Karpas-422 (cell line): ENCODE measurements around the gene AK5. TPM values are rescaled to one million over a fixed set of nuclear protein-coding genes. Genes with fewer than 3 reads are reported as not detected.

Experiments used
- DNase-seq: peaks from one replicate; pipeline ENCODE4 v3.0.0-alpha.2; 2015
- H2AFZ ChIP-seq: fragments of 200-600 bp; sonication (generic); 2 replicates; pipeline ENCODE4 v1.6.1; 2014; ENCODE audit warnings: antibody characterized with exemption, low read length, mixed read lengths
- H3K27ac ChIP-seq: fragments of 200-600 bp; sonication (generic); 2 replicates; pipeline ENCODE4 v1.5.1; 2014; ENCODE audit warnings: mild to moderate bottlenecking, low read length, moderate library complexity
- H3K27me3 ChIP-seq: fragments of 200-600 bp; sonication (generic); 2 replicates; pipeline ENCODE4 v1.6.1; 2014; ENCODE audit warnings: low read length, mixed read lengths
- H3K36me3 ChIP-seq: fragments of 200-600 bp; sonication (generic); 2 replicates; pipeline ENCODE4 v1.6.1; 2014; ENCODE audit warnings: low read length, mixed read lengths; ENCODE audit not compliant: insufficient read depth
- H3K4me1 ChIP-seq: fragments of 200-600 bp; sonication (generic); 2 replicates; pipeline ENCODE4 v1.6.1; 2014; ENCODE audit warnings: mild to moderate bottlenecking, low read length, mixed read lengths
- H3K4me2 ChIP-seq: fragments of 200-600 bp; sonication (generic); 2 replicates; pipeline ENCODE4 v1.6.1; 2014; ENCODE audit warnings: low read length, low read depth, mild to moderate bottlenecking; ENCODE audit not compliant: poor library complexity, severe bottlenecking
- H3K4me3 ChIP-seq: fragments of 200-600 bp; sonication (generic); 2 replicates; pipeline ENCODE4 v1.5.1; 2014; ENCODE audit warnings: mild to moderate bottlenecking, antibody characterized with exemption, low read length, mixed read lengths
- H3K79me2 ChIP-seq: fragments of 200-600 bp; sonication (generic); 2 replicates; pipeline ENCODE4 v1.6.1; 2014; ENCODE audit warnings: mild to moderate bottlenecking, low read length, mixed read lengths
- H3K9ac ChIP-seq: fragments of 200-600 bp; sonication (generic); 2 replicates; pipeline ENCODE4 v1.6.0; 2014; ENCODE audit warnings: low read length
- H3K9me2 ChIP-seq: fragments of 200-600 bp; sonication (generic), shearing (Covaris generic); replicated peaks from 2 replicates; pipeline ENCODE4 v1.6.0; 2014; ENCODE audit warnings: mild to moderate bottlenecking, low read length, moderate library complexity; ENCODE audit not compliant: insufficient read depth
- H3K9me3 ChIP-seq: fragments of 300-700, 200-600 bp; sonication (generic); 2 replicates; pipeline ENCODE4 v1.6.1; 2014; ENCODE audit warnings: low read length, mixed read lengths
- H4K20me1 ChIP-seq: fragments of 200-600 bp; sonication (generic); 2 replicates; pipeline ENCODE4 v1.6.1; 2014; ENCODE audit warnings: mild to moderate bottlenecking, antibody characterized with exemption, low read length, low read depth; ENCODE audit not compliant: insufficient read depth
- total RNA-seq: library from RNA; depleted of rRNA; stranded (reverse); fragments of >200 nt; shearing (Covaris generic); gene quantifications from 2 replicates; pipeline ENCODE4 v1.2.3, GENCODE V29; 2014; ENCODE audit warnings: low replicate concordance

AK5 gene
- total RNA-seq, 1 experiment from 2014 or later, result not detected

- Histone ChIP-seq H3K4me3 (no peak overlapping the region), H3K79me2 (no peaks in the 10 kb centered on the region), H3K27ac (no peak overlapping the region), H3K4me1 (peaks cover 5% of the 10 kb centered on the region), H3K36me3 (no peaks in the 10 kb centered on the region), H3K4me2 (no peak overlapping the region), H4K20me1 (no peaks in the 10 kb centered on the region), H2AFZ (no peak overlapping the region), H3K9ac (no peak overlapping the region), H3K9me3 (no peaks in the 10 kb centered on the region), H3K9me2 (no peaks in the 10 kb centered on the region), H3K27me3 (no peaks in the 10 kb centered on the region)
- DNase-seq, result no peak
Observed at GRCh38 chr1:77489910-77490309, 208.1 kb downstream of the AK5 start.

- Histone ChIP-seq H3K27me3 (0 out of 2 replicates have a peak, but pooled peaks cover 4% of the 10 kb centered on the region), H3K27ac (no peak overlapping the region), H3K4me2 (no peak overlapping the region), H3K9ac (no peak overlapping the region), H4K20me1 (no peaks in the 10 kb centered on the region), H3K79me2 (no peaks in the 10 kb centered on the region), H3K36me3 (no peaks in the 10 kb centered on the region), H3K9me2 (no peaks in the 10 kb centered on the region), H3K4me1 (peaks cover 4% of the 10 kb centered on the region), H3K4me3 (no peak overlapping the region), H3K9me3 (no peaks in the 10 kb centered on the region), H2AFZ (no peak overlapping the region)
- DNase-seq, result no peak
Observed at GRCh38 chr1:77494026-77494425, 212.2 kb downstream of the AK5 start.

DNA sequence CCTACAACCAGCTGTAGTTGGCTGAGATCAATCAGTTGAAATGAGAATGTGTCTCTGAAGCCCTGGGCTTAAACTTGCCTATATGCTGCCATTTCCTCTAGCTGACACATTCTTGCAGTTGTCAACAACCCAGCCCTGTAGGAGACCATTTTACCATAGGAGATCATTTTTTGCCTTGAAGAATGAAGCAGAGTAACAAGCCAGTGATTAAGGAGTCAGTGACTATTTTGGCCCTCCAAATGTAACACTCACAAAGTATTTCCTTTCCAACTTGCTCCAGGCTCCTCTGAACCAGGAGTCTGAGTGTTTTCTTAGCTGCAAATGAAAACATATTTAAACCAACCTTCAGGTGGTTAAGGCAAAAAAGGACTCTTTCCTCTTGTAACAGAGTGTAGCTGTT lies 217.1 kb downstream of the AK5 start:
- H3K9me2 ChIP-seq, result no peaks in the 10 kb centered on the region
- 0 out of 2 replicates have a peak, but pooled peaks cover 4% of the 10 kb centered on the region for H3K27me3 ChIP-seq
- H3K9me3 ChIP-seq, result no peaks in the 10 kb centered on the region
- H3K4me2 ChIP-seq, result no peak overlapping the region
- H3K36me3 ChIP-seq, result no peaks in the 10 kb centered on the region
- no peak overlapping the region for H3K9ac ChIP-seq
- H4K20me1 ChIP-seq, result no peaks in the 10 kb centered on the region
- H2AFZ ChIP-seq, result no peak overlapping the region
- H3K4me3 ChIP-seq, result no peak overlapping the region
- DNase-seq, result no peak
- H3K27ac ChIP-seq, result no peak overlapping the region
- no peaks in the 10 kb centered on the region for H3K4me1 ChIP-seq
- no peaks in the 10 kb centered on the region for H3K79me2 ChIP-seq

DNA sequence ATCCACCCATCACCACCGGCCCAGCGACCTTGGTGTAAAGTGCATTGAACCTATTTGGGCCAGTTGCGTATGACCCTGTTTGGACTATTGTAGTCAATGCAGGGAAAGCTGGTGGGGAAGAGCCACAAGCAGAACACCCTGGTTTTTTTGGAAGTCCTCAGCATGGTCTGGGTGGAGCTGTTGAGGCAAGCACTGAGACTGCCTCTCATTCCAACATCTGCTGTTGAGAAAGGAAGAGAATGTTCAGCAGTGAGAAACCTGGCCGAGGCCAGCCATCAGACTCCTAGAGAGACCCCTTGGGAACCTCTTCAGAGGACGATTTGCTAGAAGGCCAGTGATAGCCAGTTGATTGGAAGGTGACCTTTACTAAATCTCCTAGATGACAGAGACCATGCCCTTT lies 217.6 kb downstream of the AK5 start:
- Histone ChIP-seq H3K27ac (no peak overlapping the region), H3K36me3 (no peaks in the 10 kb centered on the region), H2AFZ (no peak overlapping the region), H3K4me2 (no peak overlapping the region), H3K79me2 (no peaks in the 10 kb centered on the region), H3K9ac (no peak overlapping the region), H3K4me1 (no peaks in the 10 kb centered on the region), H3K9me3 (no peaks in the 10 kb centered on the region), H3K27me3 (0 out of 2 replicates have a peak, but pooled peaks cover 4% of the 10 kb centered on the region), H3K4me3 (no peak overlapping the region), H4K20me1 (no peaks in the 10 kb centered on the region), H3K9me2 (no peaks in the 10 kb centered on the region)
- DNase-seq, result no peak

DNA sequence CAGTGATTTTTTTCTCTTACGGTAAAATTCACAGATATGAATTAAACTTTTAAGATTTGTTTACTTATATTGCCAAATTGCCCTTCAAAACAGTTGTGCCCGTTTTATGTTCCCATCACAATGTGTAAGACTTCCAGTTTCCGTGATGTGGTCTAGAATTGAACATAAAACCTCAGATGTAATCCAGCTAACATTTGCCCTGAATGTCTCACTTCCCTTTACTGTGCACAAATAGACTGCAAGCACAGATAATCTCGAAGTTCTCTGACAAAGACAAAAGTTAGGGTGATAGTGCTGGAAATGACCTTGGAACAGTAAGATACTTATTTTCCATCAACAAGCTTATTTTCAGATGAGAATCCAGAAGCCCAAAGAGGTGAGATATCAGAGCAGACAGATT lies 223.2 kb downstream of the AK5 start:
- Histone ChIP-seq H3K9me3 (no peaks in the 10 kb centered on the region), H3K9me2 (no peaks in the 10 kb centered on the region), H3K4me1 (no peaks in the 10 kb centered on the region), H3K4me3 (no peak overlapping the region), H4K20me1 (no peaks in the 10 kb centered on the region), H3K4me2 (no peak overlapping the region), H2AFZ (no peak overlapping the region), H3K9ac (no peak overlapping the region), H3K27me3 (no peaks in the 10 kb centered on the region), H3K79me2 (no peaks in the 10 kb centered on the region), H3K27ac (no peak overlapping the region), H3K36me3 (no peaks in the 10 kb centered on the region)
- DNase-seq, result no peak

DNA sequence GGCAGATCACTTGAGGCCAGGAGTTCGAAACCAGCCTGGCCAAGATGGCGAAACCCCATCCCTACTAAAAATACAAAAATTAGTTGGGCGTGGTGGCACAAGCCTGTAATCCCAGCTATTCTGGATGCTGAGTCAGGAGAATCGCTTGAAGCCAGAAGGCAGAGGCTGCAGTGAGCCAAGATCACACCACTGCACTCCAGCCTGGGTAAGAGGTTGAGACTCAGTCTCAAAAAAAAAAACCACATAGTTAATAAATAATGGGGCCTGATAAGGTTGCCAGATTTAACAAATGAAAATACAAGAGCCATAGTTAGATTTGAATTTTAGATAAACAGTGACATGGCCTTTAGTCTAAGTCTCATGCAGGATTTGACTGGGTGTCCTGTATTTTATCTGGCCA lies 225.0 kb downstream of the AK5 start:
- no peak overlapping the region for H3K4me3 ChIP-seq
- H3K9ac ChIP-seq, result no peak overlapping the region
- H3K9me3 ChIP-seq, result no peaks in the 10 kb centered on the region
- no peak overlapping the region for H3K27ac ChIP-seq
- H3K79me2 ChIP-seq, result no peaks in the 10 kb centered on the region
- DNase-seq, result no peak
- no peaks in the 10 kb centered on the region for H3K9me2 ChIP-seq
- H3K27me3 ChIP-seq, result no peaks in the 10 kb centered on the region
- no peak overlapping the region for H2AFZ ChIP-seq
- H4K20me1 ChIP-seq, result no peaks in the 10 kb centered on the region
- no peak overlapping the region for H3K4me2 ChIP-seq
- peaks cover 6% of the 10 kb centered on the region for H3K4me1 ChIP-seq
- no peaks in the 10 kb centered on the region for H3K36me3 ChIP-seq

GRCh38 chr1:77509051-77509492 lies 227.3 kb downstream of the AK5 start:
- no peaks in the 10 kb centered on the region for H3K9me2 ChIP-seq
- H3K27me3 ChIP-seq, result no peaks in the 10 kb centered on the region
- H3K36me3 ChIP-seq, result no peaks in the 10 kb centered on the region
- H3K4me3 ChIP-seq, result no peak overlapping the region
- no peaks in the 10 kb centered on the region for H4K20me1 ChIP-seq
- H3K79me2 ChIP-seq, result no peaks in the 10 kb centered on the region
- no peak overlapping the region for H3K9ac ChIP-seq
- no peak overlapping the region for H3K4me2 ChIP-seq
- H3K4me1 ChIP-seq, result peaks cover 12% of the 10 kb centered on the region
- H2AFZ ChIP-seq, result no peak overlapping the region
- DNase-seq, result no peak
- H3K27ac ChIP-seq, result no peak overlapping the region
- no peaks in the 10 kb centered on the region for H3K9me3 ChIP-seq

DNA sequence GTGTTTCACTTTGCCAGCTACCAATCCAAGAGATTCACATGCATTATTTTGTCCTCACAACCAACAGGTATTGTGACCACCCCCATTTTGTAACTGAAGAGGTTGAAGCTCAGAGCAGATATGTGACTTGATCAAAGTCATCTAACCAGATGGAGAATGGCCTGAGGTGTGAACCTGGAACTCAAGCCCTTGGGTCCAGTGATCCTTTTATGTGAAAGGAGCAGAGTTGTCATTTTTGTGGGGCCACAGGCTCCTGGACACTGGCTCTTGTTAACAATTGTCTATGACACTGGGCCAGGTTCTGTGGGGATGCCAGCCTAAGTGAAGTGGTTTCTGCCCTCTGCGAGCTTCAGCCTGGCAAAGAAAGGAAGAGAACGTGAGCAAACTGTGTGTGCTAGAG lies 228.1 kb downstream of the AK5 start:
- no peaks in the 10 kb centered on the region for H3K27me3 ChIP-seq
- H3K4me2 ChIP-seq, result no peak overlapping the region
- H3K9me3 ChIP-seq, result no peaks in the 10 kb centered on the region
- H3K36me3 ChIP-seq, result no peaks in the 10 kb centered on the region
- H3K27ac ChIP-seq, result no peak overlapping the region
- DNase-seq, result no peak
- no peak overlapping the region for H2AFZ ChIP-seq
- H3K4me3 ChIP-seq, result no peak overlapping the region
- H3K79me2 ChIP-seq, result no peaks in the 10 kb centered on the region
- no peaks in the 10 kb centered on the region for H4K20me1 ChIP-seq
- no peaks in the 10 kb centered on the region for H3K9me2 ChIP-seq
- H3K9ac ChIP-seq, result no peak overlapping the region
- peaks cover 13% of the 10 kb centered on the region for H3K4me1 ChIP-seq

DNA sequence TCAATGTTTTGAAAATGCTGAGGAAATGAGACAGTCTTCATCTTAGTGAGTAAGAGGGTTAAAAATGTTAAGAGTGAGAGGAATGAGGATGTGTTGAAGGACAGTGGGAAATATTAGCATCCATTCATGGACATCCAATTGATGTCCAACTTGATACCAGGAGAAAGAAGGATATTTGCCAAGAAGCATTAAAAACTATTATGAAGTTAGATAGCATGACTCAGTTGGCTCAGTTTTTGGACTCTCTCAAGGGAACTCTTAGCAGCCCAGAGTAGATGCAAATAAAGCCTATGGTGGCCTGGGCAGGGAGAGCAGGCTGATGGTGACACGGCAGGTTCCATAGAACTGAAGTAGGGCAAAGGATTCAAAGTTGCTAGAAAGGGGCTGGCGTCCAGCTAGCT lies 229.6 kb downstream of the AK5 start:
- Histone ChIP-seq H3K9me2 (no peaks in the 10 kb centered on the region), H2AFZ (no peak overlapping the region)

More for the DNA sequence above, 229.6 kb downstream of the AK5 start:
- Histone ChIP-seq H3K9me3 (no peaks in the 10 kb centered on the region), H3K27ac (no peak overlapping the region), H3K4me3 (no peak overlapping the region), H3K9ac (no peak overlapping the region), H4K20me1 (no peaks in the 10 kb centered on the region), H3K79me2 (no peaks in the 10 kb centered on the region), H3K27me3 (no peaks in the 10 kb centered on the region), H3K36me3 (no peaks in the 10 kb centered on the region), H3K4me2 (no peak overlapping the region), H3K4me1 (peaks cover 13% of the 10 kb centered on the region)
- no peak for DNase-seq
